ENCODE results near the gene FUT4. TPM values are rescaled to one million over a fixed set of nuclear protein-coding genes. Genes with fewer than 3 reads are reported as not detected.

Gene FUT4
- total RNA-seq, 2 donors from 2014 or later = 5.4 to 5.5 TPM

DNA sequence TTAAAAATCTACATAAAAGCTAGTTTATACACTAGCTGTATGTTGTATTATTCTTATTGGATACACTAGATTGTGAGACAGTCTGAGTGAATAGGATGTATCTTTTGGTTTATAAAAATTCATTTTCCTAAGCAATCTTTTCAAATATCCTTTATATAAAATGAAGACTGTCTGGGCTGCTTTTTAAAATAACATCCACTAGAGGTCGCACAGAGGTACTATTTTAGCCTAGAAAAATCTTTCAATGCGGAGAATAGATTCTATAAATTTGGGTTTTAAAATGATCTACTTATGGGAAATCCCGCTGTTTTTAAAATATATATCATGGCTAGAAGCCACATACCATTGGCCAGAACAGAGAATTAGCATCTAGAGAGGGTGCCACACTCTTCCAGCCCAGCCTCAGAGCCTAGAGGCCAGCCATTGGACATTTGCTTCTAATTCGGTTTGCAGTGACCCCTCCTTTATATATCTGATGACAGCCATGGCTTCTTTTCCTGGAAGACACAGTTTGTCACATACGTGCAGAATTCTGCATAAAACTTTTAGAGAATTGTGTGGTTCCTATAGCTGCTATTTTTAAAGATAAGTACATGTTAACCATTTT lies 24.1 kb upstream of the FUT4 start:
- DNase-seq = no peak
- no peak for ATAC-seq (replicated peaks in 1 of 2)

DNA sequence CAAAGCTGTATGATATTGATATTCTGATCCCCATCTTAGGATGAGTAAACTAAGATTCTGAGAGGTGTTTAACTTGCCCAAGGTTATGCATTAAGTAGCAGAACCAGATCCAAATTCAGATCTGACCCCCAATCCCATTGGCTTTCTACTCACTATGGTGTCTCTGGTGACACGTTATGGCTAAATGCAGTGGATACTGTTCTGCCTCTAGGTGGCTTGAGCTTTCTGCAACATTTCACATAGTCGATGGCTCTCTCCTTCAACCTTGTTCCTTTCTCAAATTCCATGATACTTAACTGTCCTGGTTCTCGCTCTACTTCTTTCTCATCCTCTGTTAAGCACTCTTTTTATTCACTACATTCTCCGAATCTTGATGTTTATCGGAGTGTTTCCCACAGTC lies 22.0 kb upstream of the FUT4 start:
- no peak overlapping the region for H3K27ac Mint-ChIP-seq
- H3K27me3 Mint-ChIP-seq (ENCODE audit: low read depth) = no peaks in the 10 kb centered on the region
- no peak overlapping the region for H3K4me3 Mint-ChIP-seq
- ATAC-seq (replicated peaks in 1 of 2) (no peak), DNase-seq (no peak)
- no peaks in the 10 kb centered on the region for H3K36me3 Mint-ChIP-seq (ENCODE audit: insufficient read depth in 2 of 2)
- H3K9me3 Mint-ChIP-seq = no peaks in the 10 kb centered on the region
- no peaks in the 10 kb centered on the region for H3K4me1 Mint-ChIP-seq (ENCODE audit: low read depth)

More for the DNA sequence above, 24.1 kb upstream of the FUT4 start:
- no peaks in the 10 kb centered on the region for H3K36me3 Mint-ChIP-seq (ENCODE audit: insufficient read depth in 2 of 2)
- H3K27ac Mint-ChIP-seq = no peak overlapping the region
- H3K27me3 Mint-ChIP-seq (ENCODE audit: low read depth) = peaks cover 11% of the 10 kb centered on the region
- H3K4me3 Mint-ChIP-seq = no peak overlapping the region
- no peaks in the 10 kb centered on the region for H3K9me3 Mint-ChIP-seq
- H3K4me1 Mint-ChIP-seq (ENCODE audit: low read depth) = no peaks in the 10 kb centered on the region

DNA sequence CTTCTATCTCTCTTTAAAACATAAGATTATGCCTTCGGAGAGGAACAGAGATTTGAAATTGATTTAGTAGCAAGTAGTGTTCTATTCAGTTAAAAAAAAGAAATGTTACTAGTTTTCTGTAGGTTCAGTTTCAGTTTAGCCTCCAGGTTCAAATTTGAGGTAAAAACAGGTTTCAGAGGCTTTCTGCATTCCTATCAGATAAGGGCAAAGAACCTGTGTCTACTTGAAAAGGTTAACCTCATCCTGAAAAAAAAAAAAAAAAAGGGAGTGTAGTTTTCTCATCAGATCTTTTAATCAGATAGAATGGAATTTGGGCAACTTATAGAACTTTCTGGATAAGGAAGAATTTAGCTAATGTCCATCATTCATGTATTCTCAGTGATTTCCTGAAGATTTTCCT lies 19.4 kb upstream of the FUT4 start:
- DNase-seq (no peak), ATAC-seq (replicated peaks in 1 of 2) (no peak)
- Mint-ChIP-seq H3K9me3 (no peaks in the 10 kb centered on the region), H3K27ac (no peak overlapping the region), H3K4me3 (no peak overlapping the region), H3K36me3 (ENCODE audit: insufficient read depth in 2 of 2) (no peaks in the 10 kb centered on the region), H3K27me3 (ENCODE audit: low read depth) (no peaks in the 10 kb centered on the region), H3K4me1 (ENCODE audit: low read depth) (no peaks in the 10 kb centered on the region)

DNA sequence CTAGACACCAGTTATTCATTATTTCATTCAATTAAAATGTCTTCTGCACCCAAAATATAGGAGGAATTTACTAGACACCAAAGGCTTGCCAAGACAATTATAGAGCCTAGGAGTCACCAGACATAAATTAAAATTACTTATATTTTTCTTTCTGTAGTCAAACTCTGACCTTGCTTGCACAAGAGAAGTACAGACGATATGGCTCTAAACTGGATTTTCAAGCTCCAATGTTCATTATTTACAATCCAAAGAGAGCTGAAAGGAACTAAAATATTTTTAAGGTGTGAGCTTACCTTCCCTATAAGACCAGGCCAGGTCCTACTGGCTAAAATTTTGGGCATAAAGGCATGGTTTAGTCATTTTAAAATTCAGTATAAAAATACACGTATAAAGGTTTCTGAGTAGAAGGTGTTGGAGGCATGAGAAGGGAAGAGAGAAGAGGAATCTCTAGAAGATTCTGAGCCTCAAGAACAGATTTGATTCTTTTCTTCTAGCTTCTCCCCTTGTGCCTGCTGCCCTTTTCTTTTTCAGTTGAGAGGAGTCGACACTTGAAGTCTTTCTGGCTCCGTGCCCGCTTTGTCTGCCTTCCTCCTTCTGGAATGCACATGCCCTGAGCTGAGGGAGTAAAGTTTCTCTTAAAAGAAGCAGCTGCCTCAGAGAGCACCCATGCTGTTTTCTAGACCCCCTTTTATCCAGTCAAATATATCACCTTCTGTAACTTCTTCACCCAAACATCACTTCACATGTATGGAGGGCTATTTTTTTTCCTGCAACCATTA lies 18.0 kb upstream of the FUT4 start:
- DNase-seq = no peak
- H3K9me3 Mint-ChIP-seq = no peaks in the 10 kb centered on the region
- H3K27ac Mint-ChIP-seq = no peak overlapping the region
- no peaks in the 10 kb centered on the region for H3K36me3 Mint-ChIP-seq (ENCODE audit: insufficient read depth in 2 of 2)
- no peak overlapping the region for H3K4me3 Mint-ChIP-seq
- peaks cover 2% of the 10 kb centered on the region for H3K27me3 Mint-ChIP-seq (ENCODE audit: low read depth)
- no peaks in the 10 kb centered on the region for H3K4me1 Mint-ChIP-seq (ENCODE audit: low read depth)
- no peak for ATAC-seq (replicated peaks in 1 of 2)

DNA sequence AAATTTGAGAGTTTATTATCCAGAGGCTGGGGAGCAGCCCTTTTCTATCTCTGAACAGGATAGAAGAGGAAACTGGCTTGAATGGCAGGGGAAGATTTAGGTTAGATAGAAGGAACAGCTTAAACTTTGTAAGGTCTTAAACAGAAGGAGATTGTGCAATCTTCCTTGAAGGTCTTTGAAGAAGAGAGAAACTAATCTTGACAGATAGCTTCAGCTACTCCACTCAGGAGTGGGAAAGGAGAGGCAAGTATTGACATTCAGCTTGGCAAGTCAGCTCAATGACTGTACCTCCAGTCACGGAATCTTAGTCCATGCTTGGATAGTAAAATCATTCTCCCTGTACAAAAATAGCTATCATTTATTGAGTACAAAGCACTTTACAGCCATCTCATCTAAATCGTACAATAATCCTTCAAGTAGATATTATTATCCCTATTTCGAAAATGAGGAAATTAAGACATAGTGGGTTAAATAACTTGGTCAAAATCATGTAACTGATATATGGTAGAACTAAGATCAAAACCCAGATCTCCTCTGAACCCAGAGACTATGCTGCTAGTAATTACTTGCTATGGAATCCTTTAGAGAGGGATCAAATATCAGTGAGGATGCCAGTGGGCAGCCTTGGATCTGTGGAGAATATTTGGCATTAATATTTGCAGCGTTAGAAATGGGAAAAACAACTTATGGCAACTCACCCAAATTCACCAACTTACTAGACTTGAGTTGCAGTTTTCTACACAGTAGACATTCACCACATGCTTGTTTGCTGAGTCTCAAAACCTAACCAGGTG lies 16.9 kb upstream of the FUT4 start:
- H3K36me3 Mint-ChIP-seq (ENCODE audit: insufficient read depth in 2 of 2) = no peaks in the 10 kb centered on the region
- no peak overlapping the region for H3K27ac Mint-ChIP-seq
- no peaks in the 10 kb centered on the region for H3K9me3 Mint-ChIP-seq
- peaks cover 7% of the 10 kb centered on the region for H3K27me3 Mint-ChIP-seq (ENCODE audit: low read depth)
- DNase-seq = no peak
- H3K4me3 Mint-ChIP-seq = no peak overlapping the region
- ATAC-seq (replicated peaks in 1 of 2) = no peak
- no peaks in the 10 kb centered on the region for H3K4me1 Mint-ChIP-seq (ENCODE audit: low read depth)

DNA sequence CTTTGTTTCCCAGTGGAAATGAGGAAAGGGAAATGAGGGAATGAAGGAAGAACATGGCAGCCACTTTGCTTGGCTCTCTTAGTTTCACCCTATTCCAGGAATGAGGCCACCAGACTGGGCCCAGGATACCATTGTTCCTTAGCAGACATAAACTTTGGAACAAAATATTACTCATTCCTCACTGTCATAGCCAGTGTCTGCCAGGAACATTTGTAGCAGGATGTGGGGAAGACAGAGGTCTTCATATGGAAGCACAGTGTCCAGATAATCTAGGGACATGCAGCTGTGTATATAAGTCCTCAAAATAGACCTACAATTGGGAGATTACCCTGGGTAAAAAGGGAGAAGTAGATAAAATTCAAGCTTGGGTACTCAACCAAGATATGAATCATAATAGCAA lies 15.2 kb upstream of the FUT4 start:
- H3K36me3 Mint-ChIP-seq (ENCODE audit: insufficient read depth in 2 of 2) = no peaks in the 10 kb centered on the region
- no peaks in the 10 kb centered on the region for H3K4me1 Mint-ChIP-seq (ENCODE audit: low read depth)
- ATAC-seq (replicated peaks in 1 of 2) = no peak
- peaks cover 7% of the 10 kb centered on the region for H3K27me3 Mint-ChIP-seq (ENCODE audit: low read depth)
- no peak overlapping the region for H3K4me3 Mint-ChIP-seq
- no peak for DNase-seq
- no peak overlapping the region for H3K27ac Mint-ChIP-seq
- H3K9me3 Mint-ChIP-seq = no peaks in the 10 kb centered on the region

DNA sequence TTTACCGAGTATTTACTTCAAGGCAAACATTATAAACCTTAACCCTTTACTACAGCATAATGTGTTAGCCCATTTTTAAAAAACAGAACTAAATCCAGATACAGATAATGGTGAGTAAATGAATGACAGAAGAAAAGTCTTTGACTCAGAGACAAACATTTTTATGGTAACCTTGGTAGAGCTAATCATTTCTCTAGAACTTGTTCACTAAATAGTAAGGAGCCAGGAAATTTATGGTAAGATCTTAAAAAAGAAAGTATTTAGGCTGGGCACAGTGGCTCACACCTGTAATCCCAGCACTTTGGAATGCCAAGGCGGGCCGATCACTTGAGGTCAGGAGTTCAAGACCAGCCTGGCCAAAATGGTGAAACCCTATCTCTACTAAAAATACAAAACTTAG lies 11.5 kb upstream of the FUT4 start:
- no peak overlapping the region for H3K4me3 Mint-ChIP-seq
- no peaks in the 10 kb centered on the region for H3K4me1 Mint-ChIP-seq (ENCODE audit: low read depth)
- no peak for DNase-seq
- no peak overlapping the region for H3K27ac Mint-ChIP-seq
- no peak for ATAC-seq (replicated peaks in 1 of 2)
- H3K9me3 Mint-ChIP-seq = no peaks in the 10 kb centered on the region
- H3K36me3 Mint-ChIP-seq (ENCODE audit: insufficient read depth in 2 of 2) = no peaks in the 10 kb centered on the region
- peaks cover 7% of the 10 kb centered on the region for H3K27me3 Mint-ChIP-seq (ENCODE audit: low read depth)

DNA sequence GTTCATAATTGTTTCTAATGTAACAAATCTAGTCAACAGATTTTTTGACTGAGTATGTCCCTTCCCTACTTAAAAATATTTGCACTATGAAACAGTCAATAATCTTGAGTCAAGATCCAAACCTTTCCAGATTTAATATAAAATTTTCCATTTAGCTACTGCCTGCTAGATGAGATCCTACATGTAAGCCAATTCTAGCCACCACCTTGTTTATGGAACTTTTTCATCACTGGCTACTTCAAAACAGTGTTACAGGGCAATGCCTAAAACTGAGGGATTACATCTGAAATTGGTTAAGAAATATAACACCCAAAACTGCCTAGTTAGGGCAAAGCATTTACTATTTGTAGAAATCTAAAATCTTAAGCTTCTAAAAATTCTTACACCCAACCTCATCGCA lies 10.5 kb upstream of the FUT4 start:
- ATAC-seq (replicated peaks in 1 of 2) = no peak
- Mint-ChIP-seq H3K36me3 (ENCODE audit: insufficient read depth in 2 of 2) (no peaks in the 10 kb centered on the region), H3K9me3 (no peaks in the 10 kb centered on the region), H3K4me3 (no peak overlapping the region), H3K4me1 (ENCODE audit: low read depth) (no peaks in the 10 kb centered on the region), H3K27me3 (ENCODE audit: low read depth) (peaks cover 7% of the 10 kb centered on the region), H3K27ac (no peak overlapping the region)
- DNase-seq = no peak

DNA sequence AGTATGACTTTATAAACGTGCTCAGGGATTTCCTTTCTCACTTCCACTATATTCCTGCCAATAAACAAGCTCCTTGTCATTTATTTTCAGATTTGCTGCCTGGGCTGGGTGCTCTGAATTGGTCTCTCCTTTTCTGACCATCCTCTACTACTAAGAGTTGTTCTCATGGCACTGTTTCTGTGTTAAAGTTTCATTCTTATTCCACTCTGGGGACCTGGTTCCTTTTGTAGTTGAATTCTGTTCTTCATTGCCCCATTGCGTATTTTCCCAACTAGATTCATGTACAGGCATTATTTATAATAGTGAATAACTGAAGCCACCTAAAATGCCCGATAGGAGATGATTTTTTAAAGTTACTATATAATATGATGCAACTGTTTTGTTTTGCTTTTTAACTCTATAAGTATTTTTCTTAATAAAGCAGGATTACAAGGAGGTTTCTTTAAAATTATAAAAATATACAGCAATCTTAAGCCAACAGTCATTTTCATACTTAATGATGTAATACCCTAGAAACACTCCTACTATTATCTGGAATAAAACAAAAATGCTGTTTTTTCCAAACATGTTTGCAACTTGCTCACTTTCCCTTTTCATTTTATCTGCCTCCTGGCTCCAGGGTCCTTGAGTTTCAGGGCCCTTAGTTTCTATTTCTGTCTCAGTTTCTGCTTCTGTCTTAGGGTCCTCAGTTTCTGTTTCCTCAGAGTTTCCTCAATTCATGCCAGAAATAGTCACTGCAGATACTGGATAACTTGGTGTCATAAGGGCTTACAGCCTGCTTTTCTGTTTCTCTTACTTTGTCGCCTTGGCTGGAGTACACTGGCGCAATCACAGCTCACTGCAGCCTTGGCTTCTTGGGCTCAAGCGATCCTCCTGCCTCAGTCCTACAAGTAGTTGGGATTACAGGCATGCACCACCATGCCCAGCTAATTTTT lies 9.8 kb upstream of the FUT4 start:
- no peaks in the 10 kb centered on the region for H3K9me3 Mint-ChIP-seq
- ATAC-seq (replicated peaks in 1 of 2) (no peak), DNase-seq (no peak)
- no peak overlapping the region for H3K27ac Mint-ChIP-seq
- peaks cover 7% of the 10 kb centered on the region for H3K27me3 Mint-ChIP-seq (ENCODE audit: low read depth)
- no peaks in the 10 kb centered on the region for H3K36me3 Mint-ChIP-seq (ENCODE audit: insufficient read depth in 2 of 2)
- H3K4me3 Mint-ChIP-seq = no peak overlapping the region
- H3K4me1 Mint-ChIP-seq (ENCODE audit: low read depth) = no peaks in the 10 kb centered on the region

DNA sequence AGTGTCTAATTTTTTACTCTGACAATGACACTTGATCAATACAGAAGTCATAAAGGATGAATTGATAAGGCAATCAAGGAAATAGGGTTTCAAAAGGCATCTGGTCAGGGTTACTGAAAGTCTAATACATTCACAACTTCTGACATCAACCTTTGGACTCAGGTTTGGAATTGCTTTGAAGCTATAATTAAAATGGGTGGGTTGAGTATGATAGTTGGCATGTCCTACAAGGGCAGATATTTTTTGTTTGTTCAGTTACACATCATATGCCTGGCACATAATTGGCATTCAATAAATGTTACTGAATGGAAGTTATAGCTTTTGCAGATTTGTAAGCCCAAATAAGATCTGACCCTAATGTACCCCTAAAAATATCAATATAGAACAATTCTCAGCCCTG lies 7.3 kb upstream of the FUT4 start:
- H3K9me3 Mint-ChIP-seq = no peaks in the 10 kb centered on the region
- H3K4me1 Mint-ChIP-seq (ENCODE audit: low read depth) = no peaks in the 10 kb centered on the region
- no peak overlapping the region for H3K27ac Mint-ChIP-seq
- ATAC-seq (replicated peaks in 1 of 2) (no peak), DNase-seq (no peak)
- H3K27me3 Mint-ChIP-seq (ENCODE audit: low read depth) = peaks cover 5% of the 10 kb centered on the region
- no peaks in the 10 kb centered on the region for H3K36me3 Mint-ChIP-seq (ENCODE audit: insufficient read depth in 2 of 2)
- H3K4me3 Mint-ChIP-seq = no peak overlapping the region

DNA sequence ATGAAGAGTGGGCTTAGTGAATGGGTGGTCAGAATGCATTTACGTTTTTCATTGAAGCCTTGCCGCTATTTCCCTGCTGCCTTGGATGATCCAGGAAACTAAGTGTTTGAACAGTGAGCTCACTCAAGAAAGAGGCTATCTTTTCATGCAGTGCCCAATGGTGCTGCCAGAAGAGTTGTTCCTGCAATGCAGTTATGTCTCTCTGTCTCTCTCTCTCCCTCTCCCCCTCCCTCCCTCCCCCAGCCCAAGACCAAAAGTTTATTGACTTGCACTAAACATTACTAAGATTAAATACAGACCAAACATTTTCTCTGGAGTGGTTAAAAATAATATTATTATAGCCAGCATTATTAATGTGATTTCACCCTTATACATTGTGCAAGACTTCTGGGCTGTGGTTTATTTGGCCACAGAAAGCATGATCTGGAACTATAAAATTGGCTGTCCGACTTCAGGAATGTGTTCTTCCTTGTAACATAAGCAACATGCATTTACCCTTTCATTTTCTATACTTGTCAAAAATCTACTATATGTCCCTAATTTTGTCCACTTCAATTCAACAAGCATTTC lies 6.6 kb upstream of the FUT4 start:
- Mint-ChIP-seq H3K27ac (no peak overlapping the region), H3K9me3 (no peaks in the 10 kb centered on the region), H3K4me1 (ENCODE audit: low read depth) (no peaks in the 10 kb centered on the region), H3K4me3 (no peak overlapping the region), H3K36me3 (ENCODE audit: insufficient read depth in 2 of 2) (no peaks in the 10 kb centered on the region), H3K27me3 (ENCODE audit: low read depth) (peaks cover 5% of the 10 kb centered on the region)
- DNase-seq = no peak
- no peak for ATAC-seq (replicated peaks in 1 of 2)

DNA sequence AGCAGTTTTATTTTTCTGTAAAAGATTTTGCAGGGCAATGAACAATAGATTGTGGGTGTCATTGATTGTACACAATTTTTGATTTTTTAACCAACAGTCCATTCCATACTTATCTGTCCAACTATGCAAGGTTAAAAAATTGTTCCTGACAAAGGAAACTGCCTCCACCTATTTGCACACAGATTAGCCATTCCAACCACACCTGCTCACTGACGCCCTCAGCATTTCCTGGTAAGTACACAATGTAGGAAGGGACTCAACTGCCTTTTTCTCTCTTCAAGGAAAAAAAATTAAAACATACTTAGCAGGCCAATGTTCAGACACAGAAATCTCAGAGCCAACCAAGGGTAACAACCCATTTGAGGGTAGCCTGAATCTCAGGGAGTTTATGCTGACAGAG lies 4.3 kb upstream of the FUT4 start:
- no peaks in the 10 kb centered on the region for H3K36me3 Mint-ChIP-seq (ENCODE audit: insufficient read depth in 2 of 2)
- no peak overlapping the region for H3K4me3 Mint-ChIP-seq
- H3K27me3 Mint-ChIP-seq (ENCODE audit: low read depth) = peaks cover 5% of the 10 kb centered on the region
- ATAC-seq (replicated peaks in 1 of 2) = no peak
- no peak for DNase-seq
- no peaks in the 10 kb centered on the region for H3K9me3 Mint-ChIP-seq
- peaks cover 10% of the 10 kb centered on the region for H3K4me1 Mint-ChIP-seq (ENCODE audit: low read depth)
- no peak overlapping the region for H3K27ac Mint-ChIP-seq

All from activated T-cell treated with anti-CD3 and anti-CD28 coated beads, Interleukin-2, amount 50 U/mL, for 72 hours (primary cell).